Stomach smooth muscle (tissue), 2 donors: Measurements from ENCODE around the gene CSNK1G1.
"Not testable (repeated sequence)": the region's sequence is repeated elsewhere in the genome, so short reads cannot be mapped to it uniquely, and the experiment has no call there.

Source experiments
- H3K27ac ChIP-seq: one replicate; pipeline ENCODE4 v1.7.0; 2013; ENCODE audit warnings: mild to moderate bottlenecking, low read length, inconsistent platforms
- H3K27me3 ChIP-seq, 2 donors: one replicate each; pipeline ENCODE4 v1.7.0; 2013; ENCODE audit warnings: low read length in 2 of 2; ENCODE audit not compliant: insufficient read depth in 2 of 2, control insufficient read depth in 1 of 2
- H3K36me3 ChIP-seq, 2 donors: one replicate each; pipeline ENCODE4 v1.7.0; 2013; ENCODE audit warnings: low read length in 2 of 2; ENCODE audit not compliant: control insufficient read depth in 2 of 2, insufficient read depth in 2 of 2
- H3K4me1 ChIP-seq: one replicate; pipeline ENCODE4 v1.7.0; 2013; ENCODE audit warnings: low read length; ENCODE audit not compliant: control insufficient read depth, insufficient read depth
- H3K4me3 ChIP-seq, 2 donors: one replicate each; pipeline ENCODE4 v1.7.0; 2013; ENCODE audit warnings: low read length in 2 of 2
- H3K9ac ChIP-seq, 2 donors: one replicate each; pipeline ENCODE4 v1.7.0; 2013; ENCODE audit warnings: low read length in 2 of 2, mild to moderate bottlenecking in 1 of 2
- H3K9me3 ChIP-seq, 2 donors: one replicate each; pipeline ENCODE4 v1.7.0; 2013; ENCODE audit warnings: low read length in 2 of 2; ENCODE audit not compliant: control insufficient read depth in 2 of 2
- donor health status: healthy.
- donor health status: Pancreatic carcinoma.

The CSNK1G1 gene

DNA sequence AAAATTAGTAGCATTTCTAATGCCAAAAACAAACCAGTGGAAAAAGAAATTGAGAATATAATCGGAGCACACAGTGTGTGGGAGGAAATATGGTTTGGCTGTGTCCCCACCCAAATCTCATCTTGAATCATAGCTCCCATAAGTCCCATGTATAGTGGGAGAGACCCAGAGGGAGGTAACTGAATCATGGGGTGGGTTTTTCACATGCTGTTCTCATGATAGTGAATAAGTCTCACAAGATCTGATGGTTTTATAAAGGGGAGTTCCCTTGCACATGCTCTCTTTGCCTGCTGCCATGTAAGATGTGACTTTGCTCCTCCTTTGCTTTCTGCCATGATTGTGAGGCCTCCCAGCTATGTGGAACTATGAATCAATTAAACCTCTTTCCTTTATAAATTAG lies 90.8 kb downstream of the CSNK1G1 start:
- not testable (repeated sequence) for H3K36me3 ChIP-seq, H3K4me3 ChIP-seq, H3K9me3 ChIP-seq, H3K27ac ChIP-seq, H3K9ac ChIP-seq, H3K27me3 ChIP-seq, H3K4me1 ChIP-seq

DNA sequence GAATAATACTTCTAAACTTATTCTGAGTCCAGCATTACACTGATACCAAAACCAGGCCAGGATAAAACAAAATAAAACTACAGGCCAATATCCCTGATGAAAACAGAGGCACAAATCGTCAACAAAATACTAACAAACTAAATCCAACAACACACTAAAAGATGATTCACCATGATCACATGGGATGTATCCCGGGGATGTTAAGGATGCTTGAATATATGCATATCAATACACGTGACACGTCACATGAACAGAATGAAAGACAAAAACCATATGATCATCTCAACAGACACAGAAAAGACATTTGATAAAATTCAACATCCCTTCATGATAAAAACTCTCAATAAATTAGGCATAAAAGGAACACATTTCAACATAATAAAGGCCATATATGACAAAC lies 91.5 kb downstream of the CSNK1G1 start:
- Histone ChIP-seq H3K9me3 (no peaks in the 10 kb centered on the region), H3K4me3 (no peak overlapping the region), H3K27me3 (no peaks in the 10 kb centered on the region), H3K27ac (no peak overlapping the region), H3K9ac (no peak overlapping the region), H3K36me3 (no peaks in the 10 kb centered on the region), H3K4me1 (no peaks in the 10 kb centered on the region)

DNA sequence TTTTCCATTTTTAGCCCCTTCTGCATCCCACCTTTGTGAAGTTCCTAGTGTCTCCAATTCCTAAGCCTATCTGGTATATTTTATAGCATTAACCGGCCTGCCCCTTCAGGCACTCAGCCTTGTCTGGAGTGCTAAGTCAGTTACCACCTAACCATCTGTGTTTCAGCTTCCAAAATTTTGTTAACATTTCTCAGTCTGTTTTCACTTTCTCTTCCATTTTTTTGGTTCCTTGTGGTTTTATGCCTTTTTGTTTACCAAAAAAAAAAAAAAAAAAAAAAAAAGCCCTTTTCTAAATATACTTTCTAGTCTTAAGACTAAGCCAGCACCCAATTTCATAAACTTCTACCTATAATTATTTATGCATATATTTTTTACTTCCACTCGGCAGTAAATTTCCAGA lies 92.4 kb downstream of the CSNK1G1 start:
- Histone ChIP-seq H3K27ac (no peak overlapping the region), H3K36me3 (no peaks in the 10 kb centered on the region), H3K9ac (no peak overlapping the region), H3K27me3 (no peaks in the 10 kb centered on the region), H3K4me1 (no peaks in the 10 kb centered on the region), H3K9me3 (no peaks in the 10 kb centered on the region), H3K4me3 (no peak overlapping the region)

DNA sequence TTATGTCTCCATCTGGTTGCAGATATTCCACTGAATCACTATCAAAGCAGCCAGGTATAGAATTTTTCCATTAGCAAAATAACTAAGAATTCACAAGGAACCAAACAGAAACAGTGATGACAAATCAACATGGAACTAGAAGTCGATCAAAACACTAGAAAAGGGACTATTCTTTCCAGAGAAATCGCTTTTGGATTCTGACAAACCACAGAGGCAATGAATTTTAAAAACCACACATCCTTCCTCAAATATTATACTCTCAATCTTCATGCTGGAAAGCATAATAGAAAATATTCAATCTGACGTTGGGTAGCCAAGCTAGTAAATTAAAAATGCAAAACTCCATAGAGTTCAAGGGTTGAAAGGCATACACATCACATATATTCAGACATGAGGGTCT lies 99.9 kb downstream of the CSNK1G1 start:
- Histone ChIP-seq H3K4me1 (no peaks in the 10 kb centered on the region), H3K9me3 (no peaks in the 10 kb centered on the region), H3K36me3 (no peaks in the 10 kb centered on the region), H3K27ac (no peak overlapping the region), H3K4me3 (no peak overlapping the region), H3K9ac (no peak overlapping the region), H3K27me3 (no peaks in the 10 kb centered on the region)

DNA sequence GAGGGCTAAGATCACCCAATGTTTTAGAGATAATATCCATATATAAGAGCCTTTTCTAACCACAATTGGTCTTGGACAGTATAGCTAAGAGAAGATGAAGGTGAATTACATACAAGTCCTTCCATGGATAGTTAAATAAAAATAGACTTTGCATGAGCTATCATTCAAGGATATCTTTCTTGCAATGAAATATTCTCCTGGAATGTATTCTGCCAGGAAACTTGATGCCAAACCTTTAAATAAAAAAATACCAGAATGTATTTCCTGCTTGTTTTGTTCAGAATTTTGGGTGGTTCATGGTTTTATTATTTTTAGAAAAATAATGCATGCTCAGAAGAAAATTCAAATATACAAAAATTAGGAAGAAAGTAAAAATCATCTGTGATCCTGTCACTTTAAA lies 104.3 kb downstream of the CSNK1G1 start:
- no peaks in the 10 kb centered on the region for H3K9me3 ChIP-seq
- no peaks in the 10 kb centered on the region for H3K27me3 ChIP-seq
- no peak overlapping the region for H3K4me3 ChIP-seq
- H3K36me3 ChIP-seq = no peaks in the 10 kb centered on the region
- no peaks in the 10 kb centered on the region for H3K4me1 ChIP-seq
- no peak overlapping the region for H3K9ac ChIP-seq
- H3K27ac ChIP-seq = no peak overlapping the region

DNA sequence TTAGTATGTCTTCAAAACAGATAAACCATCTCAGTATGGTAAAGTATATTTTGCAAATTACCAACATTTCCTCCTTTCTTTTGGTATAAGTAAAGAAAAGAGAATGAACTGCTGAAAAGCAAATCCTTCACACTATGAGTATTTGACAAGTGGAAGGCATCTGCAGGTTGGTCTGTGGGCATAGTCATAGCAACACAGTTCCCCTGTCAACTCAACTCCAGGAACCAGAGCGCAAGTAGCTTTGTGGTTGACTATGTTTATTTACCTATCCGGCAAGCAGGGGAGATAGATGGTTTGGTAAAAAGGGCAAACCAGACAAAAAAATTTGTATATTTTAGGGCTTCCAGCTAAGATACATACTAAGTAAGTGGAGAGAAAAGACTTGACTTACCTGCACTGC lies 104.9 kb downstream of the CSNK1G1 start:
- no peaks in the 10 kb centered on the region for H3K9me3 ChIP-seq
- H3K27ac ChIP-seq = no peak overlapping the region
- H3K27me3 ChIP-seq = no peaks in the 10 kb centered on the region
- no peak overlapping the region for H3K4me3 ChIP-seq
- H3K36me3 ChIP-seq = no peaks in the 10 kb centered on the region
- no peaks in the 10 kb centered on the region for H3K4me1 ChIP-seq
- H3K9ac ChIP-seq = no peak overlapping the region

DNA sequence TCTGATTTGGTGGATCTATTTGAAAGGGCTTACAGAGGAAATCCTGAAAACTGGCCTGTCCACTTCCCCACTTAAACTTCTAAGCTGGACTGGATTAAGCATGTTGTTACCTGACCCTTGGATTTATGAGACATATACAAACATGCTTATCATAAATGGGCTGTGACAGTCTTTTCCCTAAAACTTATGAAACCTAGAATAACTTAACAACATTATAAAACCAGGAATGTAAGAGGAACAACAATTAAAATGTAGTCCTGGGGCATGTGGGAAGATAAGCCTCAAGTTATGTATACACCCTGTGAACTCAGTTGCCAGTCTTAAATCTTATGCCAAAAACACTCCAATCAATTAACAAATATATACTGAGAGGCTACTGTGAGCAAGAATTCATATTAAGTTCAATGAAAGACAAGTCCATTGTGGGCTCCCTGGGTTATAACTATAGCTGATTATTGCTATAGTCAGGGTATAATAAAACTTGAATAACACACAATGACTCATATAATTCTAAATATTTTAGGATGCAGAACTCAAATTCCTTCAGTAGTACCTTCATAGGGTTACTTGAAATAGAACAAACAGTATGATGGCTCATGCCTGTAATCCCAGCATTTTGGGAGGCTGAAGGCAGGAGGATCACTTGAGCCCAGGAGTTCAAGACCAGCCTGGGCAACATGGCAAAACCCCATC lies 105.9 kb downstream of the CSNK1G1 start:
- H3K36me3 ChIP-seq = no peaks in the 10 kb centered on the region
- no peaks in the 10 kb centered on the region for H3K9me3 ChIP-seq
- no peak overlapping the region for H3K27ac ChIP-seq
- H3K27me3 ChIP-seq = no peaks in the 10 kb centered on the region
- no peaks in the 10 kb centered on the region for H3K4me1 ChIP-seq
- H3K9ac ChIP-seq = no peak overlapping the region
- no peak overlapping the region for H3K4me3 ChIP-seq

DNA sequence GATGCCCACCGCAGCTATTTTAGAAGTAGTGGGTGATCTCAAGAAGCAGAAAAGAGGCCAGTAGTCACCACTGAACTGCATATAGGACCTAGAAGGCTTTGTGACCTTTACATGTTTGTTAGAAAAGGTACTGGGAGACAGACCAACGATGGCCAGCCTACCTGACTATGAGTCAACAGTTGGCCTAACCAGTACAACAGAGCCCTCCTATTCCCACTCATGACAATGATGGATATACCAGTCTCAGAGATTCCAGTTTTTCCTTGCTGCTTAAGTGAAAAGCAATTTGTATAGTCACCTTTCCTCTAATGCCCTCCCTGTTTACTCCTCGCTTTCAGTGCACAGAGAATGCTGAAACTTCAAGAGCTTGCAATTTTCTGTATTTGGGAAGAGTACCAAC lies 106.6 kb downstream of the CSNK1G1 start:
- Histone ChIP-seq H3K36me3 (no peaks in the 10 kb centered on the region), H3K4me3 (no peak overlapping the region), H3K9me3 (no peaks in the 10 kb centered on the region), H3K4me1 (no peaks in the 10 kb centered on the region), H3K27ac (no peak overlapping the region), H3K9ac (no peak overlapping the region), H3K27me3 (no peaks in the 10 kb centered on the region)

DNA sequence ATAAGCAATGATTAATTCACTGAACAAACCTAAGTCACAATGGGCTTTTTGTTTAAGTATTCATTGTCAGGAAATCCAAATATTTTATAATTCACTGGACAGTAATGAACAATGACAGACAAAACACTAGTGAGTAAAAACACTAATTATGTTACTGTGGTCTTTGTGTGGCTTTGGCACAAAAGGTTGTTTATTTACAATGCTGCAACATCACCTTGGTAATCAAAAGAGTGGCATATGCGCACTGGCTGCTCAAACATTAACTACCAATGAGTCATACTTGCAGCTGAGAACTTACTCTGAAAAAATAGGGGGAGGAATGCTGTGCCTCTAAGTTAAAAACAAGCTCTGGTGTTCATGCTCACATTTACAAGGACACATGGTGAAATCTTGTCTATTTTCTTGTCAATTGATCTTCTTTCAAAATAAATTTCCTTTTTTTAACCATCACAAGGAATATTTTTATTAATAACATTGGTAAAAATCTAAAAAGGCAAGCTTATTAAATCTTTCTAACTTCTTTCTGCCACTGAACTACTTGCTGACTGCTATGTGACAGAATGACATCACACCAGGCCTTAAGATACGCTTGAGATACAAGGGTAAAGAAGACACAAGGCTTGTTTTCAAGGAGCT lies 107.9 kb downstream of the CSNK1G1 start:
- Histone ChIP-seq H3K36me3 (no peaks in the 10 kb centered on the region), H3K4me3 (no peak overlapping the region), H3K9ac (no peak overlapping the region), H3K9me3 (no peaks in the 10 kb centered on the region), H3K27me3 (no peaks in the 10 kb centered on the region), H3K4me1 (no peaks in the 10 kb centered on the region), H3K27ac (no peak overlapping the region)

DNA sequence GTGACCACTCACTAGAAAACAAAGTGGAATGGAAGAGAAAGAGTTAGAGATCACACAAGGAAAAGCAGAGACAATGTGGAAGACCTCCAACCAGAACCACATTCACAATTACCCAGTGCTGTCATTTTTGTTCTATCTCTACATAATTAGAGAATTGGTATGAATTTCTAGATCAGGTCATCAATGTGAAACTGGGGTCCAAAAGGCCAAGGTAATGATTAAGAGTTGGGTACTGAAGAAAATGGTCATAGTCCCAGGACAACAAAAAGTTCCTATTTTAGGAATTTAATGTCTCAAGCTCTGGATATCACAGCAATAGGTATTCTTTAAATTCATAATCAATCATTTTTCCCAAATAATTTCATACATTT lies 108.5 kb downstream of the CSNK1G1 start:
- no peak overlapping the region for H3K9ac ChIP-seq
- H3K4me1 ChIP-seq = no peaks in the 10 kb centered on the region
- no peaks in the 10 kb centered on the region for H3K36me3 ChIP-seq
- no peak overlapping the region for H3K4me3 ChIP-seq
- no peaks in the 10 kb centered on the region for H3K27me3 ChIP-seq
- no peaks in the 10 kb centered on the region for H3K9me3 ChIP-seq
- no peak overlapping the region for H3K27ac ChIP-seq

DNA sequence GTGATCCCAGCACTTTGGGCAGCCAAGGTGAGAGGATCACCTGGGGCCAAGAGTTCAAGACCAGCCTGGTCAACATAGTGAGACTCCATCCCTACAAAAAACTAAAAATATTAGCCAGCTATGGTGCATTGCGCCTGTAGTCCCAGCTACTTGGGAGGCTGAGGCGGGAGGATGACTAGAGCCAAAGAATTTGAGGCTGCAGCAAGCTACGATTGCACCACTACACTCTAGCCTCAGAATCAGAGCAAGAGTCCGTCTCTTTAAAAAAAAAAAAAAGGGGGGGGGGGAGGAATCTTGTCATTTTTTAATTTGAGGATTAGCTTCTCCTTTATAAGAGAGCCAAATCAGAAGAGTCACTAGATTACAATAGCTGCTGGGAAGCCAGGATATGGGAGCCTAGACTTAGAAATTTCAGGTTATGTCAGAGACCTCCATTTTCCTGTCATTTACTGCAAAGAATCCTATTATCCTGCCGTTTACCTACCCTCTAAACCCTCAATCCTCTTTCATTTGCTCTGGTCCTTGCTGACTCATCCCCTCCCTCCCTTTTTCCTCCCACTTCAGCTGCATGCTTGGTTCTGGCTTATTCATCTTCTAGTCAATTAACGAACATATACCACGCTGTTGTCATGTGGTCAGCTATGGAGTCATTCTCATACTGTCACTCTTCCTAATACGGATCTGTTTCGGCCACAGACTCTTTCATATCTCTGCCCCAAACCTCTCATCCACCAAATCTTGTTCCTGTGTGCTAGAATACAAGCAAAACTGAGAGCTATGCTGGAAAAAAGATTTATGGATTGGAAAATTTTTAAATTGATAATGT lies 109.4 kb downstream of the CSNK1G1 start:
- Histone ChIP-seq H3K4me3 (no peak overlapping the region), H3K36me3 (no peaks in the 10 kb centered on the region), H3K27me3 (no peaks in the 10 kb centered on the region), H3K9me3 (no peaks in the 10 kb centered on the region), H3K4me1 (no peaks in the 10 kb centered on the region), H3K9ac (no peak overlapping the region), H3K27ac (no peak overlapping the region)
